Activated CD4-positive, alpha-beta T cell treated with anti-CD3 and anti-CD28 coated beads, Interleukin-2, amount 50 U/mL, for 4 hours (primary cell): ENCODE results near the gene UQCC5.

ENCODE experiments used
- DNase-seq, 2 experiments: peaks; one replicate each; pipeline ENCODE4 v3.0.0-alpha.2; 2020

UQCC5 gene

DNA sequence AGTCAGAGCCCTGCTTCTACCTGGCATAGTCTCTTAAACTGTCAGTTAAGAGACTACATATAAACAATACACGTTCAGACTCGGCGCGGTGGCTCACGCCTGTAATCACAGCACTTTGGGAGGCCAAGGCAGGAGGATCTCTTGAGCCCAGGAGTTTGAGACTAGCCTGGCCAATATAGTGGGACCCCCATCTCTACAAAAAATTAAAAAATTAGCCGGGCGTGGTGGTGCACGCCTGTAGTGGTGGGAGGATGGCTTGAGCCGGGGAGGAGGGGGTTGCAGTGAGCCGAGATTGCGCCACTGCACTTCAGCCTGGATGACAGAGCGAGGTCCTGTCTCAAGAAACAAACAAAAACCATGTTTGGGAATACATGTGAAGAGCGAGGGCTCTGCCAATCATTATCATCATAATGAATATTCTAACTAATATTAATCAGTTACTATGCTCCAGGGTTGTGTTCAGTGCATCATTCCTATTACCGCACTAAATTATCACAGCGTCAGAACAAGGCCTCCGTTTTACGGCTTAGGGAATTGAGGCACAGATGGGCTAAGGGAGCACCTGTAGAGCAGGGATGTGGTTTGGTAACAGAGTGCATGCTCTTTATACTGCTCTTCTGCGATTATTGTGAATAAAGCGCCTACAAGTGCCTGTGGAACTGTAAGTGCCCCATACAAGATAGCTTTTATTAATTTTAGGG lies 844 bp upstream of the UQCC5 start:
- DNase-seq = no peak

DNA sequence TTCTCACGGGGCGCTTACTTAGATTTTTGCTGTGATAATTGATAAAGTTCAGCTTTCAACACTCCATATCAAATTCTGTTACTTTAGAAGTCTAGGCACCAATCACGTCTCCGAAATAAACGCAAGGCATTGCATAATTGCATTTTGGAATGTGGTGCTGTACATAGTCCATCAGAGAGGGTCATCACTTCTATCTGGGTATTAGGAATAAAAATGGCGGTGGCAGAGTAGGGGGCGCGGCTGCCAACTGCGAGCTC lies 365 bp upstream of the UQCC5 start:
- DNase-seq = no peak

DNA sequence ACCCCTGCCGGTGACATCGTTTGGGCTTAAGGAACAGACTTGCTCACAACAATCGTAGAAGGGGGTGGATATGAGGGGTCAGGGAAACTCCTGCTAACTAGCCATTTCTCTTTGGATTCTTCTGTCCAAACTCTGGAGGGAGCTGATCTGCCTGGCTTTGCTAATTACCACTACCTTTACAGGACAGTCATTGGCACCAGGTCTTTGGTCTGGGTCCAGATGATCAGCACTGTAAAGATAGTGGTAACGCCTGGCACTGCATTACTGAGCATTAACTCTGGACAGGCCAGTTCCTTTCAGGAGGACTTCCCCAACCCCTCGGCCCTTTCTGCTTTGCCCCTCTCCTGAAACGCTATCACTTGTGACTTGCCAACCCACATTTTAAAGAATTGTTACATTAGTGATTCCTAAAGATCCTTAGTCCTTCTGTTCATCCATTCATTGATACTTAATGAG lies 788 bp downstream of the UQCC5 start:
- no peak for DNase-seq

DNA sequence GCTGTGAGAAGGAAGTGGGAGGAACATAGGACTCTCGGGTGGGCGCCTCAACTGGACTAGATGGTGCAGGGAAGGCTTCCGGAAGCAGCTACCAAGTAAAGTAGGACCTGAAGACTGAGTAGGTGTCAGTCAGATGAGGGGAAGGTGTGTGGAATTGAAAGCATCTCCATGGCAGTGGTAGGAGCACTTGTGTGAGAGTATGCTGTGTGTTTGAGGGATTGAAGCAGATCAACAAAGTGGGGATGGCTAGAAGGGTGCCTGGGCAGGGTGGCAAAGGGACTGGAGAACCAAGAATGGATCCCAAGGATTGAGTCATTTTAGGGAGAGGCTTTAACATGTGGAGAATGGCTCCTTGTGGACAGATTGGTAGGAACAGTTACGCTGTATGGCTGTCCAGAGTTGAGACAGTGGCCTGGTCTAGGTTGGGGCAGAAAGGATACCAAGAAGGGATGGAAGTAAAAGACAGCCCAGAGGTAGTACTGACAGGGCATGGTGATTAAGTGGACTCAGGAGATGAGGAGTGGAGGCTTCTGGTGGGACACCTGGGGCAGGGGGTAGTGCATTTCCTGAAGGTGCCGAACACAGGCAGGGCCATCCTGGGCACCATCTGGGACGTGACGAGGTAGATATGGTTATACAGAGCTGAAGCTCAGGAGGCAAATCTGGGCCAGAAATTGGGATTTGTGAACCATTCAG lies 1.5 kb downstream of the UQCC5 start:
- no peak for DNase-seq

DNA sequence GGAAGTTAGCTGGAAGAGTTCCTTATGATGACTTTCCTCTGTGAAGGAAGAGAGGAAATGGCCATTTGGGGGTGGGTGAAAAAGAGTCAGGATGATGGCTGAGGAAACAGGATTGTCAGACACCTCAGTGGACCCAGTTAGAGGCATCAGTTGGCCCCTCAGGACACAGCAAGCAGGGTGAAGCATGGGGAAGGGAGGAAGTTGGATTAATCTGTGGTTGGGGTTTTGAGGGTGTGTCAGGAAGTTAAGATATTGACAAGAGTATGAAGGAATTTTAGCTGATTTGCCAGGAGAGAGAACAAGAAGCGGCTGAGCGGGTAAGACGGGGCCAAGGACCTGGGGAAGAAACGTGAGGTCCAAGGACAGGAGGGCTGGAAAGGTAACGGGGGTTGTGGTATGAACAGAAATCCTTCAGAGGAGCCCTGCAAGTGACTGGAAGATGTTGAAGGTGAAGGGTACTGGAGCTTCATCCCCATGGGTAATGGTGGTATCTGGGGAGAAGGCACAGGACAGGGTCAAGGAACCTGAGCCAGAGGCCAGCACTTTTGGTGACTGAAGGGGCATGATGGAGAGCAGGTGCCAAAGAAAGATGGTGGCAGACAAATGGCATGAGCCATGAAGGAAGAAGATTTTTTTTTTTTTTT lies 2.7 kb downstream of the UQCC5 start:
- DNase-seq = no peak

DNA sequence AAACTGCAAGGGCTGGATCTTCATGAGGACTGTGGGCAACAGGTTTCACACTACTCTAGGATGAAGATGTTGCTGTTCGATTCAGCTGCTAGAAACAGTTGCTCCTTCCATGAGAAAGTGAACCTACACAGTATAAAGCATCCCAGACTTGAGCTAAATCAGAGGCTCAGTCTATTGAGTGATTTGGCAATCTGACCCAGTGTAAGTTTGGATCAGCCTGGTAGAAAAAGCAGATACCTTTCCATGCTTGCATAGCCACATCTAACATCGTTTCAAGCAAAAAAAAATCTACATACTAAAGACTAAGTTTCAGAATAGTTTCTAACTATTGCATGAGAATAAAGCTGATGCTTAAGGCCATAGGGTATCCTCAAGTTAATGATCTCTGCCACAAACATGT lies 4.6 kb downstream of the UQCC5 start:
- DNase-seq = no peak

DNA sequence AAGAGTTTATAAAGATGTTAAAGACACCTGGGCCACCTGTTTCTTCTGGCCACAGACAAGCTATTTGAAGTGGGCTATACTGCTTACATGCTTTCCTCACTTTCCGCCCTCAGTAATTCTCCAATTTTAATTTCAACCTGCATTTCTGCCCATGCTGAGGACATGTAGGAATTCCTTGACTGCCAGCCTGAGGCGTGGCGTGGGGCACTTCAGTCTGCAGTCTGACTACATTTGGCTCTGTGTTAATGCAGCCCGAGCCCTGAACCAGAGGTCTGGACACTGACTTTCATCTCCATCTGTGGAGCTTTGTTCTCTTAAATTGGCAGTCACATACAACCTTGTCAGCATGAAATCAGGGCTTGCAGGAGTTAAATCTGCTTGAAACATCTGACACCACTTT lies 8.5 kb downstream of the UQCC5 start:
- no peak for DNase-seq

DNA sequence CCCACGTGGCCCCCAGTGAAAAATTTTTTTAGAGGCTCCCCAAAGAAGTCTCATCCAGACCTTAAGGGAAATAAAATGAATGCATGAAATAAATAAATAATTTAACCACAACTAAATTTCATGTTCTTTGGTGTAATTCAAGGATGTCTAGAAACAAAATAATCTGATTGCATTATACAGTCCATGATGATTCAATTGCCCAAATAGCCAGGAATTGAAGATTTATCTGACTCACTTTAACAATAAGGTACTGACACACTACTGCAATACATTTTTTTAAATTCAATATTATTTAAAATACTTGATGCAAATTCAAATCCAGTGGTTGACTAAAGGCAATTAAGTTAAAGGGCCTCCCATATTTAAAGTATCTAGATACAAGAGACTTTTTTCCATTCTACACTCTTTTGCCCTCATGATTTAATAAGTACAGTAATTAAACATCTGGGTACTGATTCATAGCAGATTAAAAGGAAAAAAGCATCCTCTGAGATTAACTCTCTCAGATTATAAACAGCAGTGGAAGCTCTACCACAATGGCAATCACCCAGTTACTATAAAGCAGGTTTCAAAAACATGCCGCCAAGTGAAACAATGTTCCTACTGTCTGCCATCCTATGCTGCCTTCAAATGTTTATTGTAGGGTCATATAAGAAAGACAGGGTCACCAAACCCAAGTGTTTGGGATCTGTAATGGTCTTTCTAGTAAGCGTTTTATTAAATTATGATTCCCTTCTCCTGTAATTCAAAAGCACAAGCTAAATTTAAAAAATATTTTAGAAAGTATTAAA lies 9.9 kb downstream of the UQCC5 start:
- no peak for DNase-seq

DNA sequence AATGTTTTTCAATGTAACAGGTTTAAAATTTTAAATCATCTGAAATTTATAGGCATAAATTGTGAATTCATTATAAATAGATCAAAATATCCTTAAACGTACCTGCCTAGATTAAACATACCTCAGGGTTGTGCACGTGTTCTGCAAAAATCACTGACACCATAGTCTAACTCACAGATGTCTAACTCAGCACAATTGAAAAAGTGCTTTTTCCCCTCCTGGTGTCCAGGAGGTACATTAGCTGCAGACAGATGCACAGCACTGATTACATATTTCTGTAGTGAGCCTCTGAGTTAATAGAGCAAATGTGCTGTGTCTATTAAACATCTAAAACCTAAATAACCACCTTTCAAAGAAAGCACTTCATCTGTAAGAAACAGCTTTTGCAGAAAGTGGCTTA lies 10.7 kb downstream of the UQCC5 start:
- DNase-seq = no peak

DNA sequence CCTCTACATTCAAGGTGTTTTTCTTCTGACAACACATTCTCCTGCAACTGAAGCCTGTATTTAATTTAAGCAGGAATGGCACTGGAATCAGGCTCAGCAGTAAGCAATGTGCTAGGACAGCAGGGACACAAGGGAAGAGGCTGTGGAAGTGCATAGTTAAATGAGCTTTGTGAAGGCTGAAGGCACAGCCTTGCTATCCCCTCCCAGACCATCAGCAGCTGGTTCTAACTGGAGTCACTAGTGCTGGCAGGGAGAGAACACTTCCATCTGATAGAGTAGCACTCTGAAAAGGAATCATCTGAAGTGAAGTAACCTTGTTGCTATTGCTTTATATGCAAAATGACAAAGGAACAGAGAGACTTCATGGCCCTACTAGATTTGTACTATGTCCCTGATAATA lies 14.7 kb downstream of the UQCC5 start:
- DNase-seq = no peak

DNA sequence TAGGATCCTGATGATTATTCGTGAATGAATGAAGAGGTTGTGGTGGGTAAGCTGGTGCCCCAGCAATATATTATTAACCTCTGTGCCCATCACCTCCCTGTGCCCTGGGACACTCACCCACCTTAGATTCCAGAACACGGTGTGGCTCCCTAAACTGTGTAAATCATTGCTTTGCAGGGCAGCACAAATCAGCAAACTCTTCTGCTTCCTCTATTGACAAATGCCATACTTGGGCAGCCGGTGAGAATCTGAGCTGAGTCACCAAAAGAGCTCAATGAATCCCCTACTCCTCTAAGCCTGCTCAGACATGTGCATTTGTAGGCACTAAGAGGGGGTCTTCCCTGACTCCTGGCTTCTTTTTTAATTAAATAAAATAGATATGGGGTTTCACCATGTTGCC lies 15.7 kb downstream of the UQCC5 start:
- no peak for DNase-seq

DNA sequence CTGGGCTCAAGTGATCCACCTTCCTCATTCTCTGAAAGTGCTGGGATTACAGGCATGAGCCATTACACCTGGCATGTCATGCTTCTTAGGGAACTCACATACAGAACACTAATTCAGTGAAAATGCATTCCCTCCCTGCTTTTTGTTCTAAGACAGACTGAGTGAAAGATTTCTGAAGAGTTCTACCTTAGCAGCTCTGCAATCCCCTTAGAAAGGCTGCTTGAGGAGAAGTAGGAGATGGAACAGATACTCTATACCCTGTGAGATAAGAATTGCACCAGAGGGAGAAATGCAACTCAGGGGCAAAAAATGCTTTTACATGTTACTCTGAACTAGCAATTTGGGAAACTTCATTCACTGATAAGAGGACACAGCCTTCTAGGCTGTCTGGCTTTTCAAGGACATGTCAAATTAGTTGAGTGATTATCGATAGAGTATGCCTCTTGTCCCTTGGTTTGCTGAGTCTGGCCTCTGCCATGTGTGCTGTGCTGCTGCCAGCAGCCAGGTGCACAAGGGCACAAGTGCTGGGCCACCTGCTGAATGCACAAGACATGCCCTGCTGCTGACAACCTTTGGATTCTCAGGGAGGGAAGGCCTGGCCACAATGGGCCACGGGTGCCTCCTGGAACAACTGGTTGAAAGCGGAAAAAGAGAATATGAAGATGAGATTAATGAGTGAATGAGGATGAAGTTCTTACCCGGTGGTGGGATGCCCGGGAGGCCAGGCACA lies 17.8 kb downstream of the UQCC5 start:
- no peak for DNase-seq

DNA sequence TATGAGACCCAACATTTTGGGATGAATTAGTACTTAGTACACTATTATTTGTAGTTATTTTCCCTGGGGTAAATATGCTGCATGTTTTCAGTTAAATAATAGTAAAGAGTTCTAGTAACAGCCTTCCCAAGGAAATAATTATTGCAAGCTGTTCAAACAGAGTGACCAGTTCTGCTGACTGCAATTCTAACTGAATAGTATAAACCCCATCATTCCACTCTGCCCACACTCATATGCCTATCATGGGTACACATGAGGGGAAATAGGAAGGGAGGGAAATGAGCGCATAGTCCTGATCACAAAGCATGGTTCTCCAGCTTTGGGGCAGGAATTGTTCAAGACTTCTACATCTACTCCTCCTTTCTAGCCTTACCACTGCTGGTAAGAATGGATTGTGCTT lies 18.7 kb downstream of the UQCC5 start:
- DNase-seq = no peak

DNA sequence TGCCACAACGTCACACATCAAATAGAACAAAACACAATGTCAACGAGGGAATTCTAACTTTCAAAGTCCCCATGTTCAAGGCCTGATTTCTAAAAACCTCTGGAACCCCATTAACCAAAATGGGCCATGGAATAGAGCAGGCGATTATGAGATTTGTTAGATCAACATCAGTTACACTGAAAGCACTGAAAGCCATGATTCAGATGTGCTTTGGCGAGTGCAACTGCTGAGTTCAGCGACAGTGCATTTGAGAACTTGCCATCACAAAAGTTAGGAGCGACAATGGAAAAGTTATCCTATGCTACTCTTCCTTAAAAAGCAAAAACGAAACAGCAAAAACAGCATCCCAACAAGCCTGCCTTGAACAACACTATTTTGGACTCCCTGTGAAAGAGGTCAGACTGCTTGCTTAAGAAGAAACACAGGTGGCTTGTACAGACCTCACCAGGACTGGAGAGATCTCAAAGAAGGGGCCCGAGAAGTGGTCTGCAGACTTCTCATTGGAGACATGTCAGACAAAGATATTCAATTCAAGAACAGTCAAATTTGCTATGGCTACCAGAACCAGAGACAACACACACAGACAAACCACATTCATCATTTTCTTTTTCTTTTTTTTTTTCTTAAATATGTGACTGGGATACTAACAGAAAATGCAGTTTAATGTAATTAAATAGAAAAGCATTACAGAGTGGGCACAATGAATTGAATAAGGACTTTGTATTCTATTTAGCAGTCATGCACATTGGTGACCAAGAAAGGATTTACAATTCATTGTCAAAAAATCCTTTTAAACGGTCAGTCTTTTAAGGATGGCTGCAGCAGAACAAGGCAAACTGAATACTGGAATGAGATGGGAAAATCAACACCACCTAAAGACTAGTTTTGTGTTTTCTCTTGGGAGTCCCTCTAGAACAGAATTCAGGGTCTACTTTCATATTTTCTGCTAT lies 20.9 kb downstream of the UQCC5 start:
- no peak for DNase-seq

DNA sequence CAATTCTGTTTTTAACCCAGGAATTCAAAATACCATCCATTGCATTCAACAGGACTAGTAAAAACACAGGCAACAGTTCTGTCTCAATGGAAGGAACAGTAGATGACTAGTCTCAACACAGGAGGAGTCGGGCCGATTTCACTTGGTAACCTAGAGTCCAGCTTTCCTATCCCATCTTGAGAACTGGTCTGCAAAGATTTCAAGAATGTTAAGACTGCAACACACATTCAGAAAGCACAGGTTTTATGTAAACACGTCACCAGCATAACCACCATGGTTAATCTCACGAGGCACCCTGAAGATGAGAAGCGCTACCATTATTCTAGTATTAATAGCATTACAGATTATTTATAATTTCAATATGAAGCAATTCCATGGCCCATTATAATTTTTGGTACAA lies 22.0 kb downstream of the UQCC5 start:
- no peak for DNase-seq

DNA sequence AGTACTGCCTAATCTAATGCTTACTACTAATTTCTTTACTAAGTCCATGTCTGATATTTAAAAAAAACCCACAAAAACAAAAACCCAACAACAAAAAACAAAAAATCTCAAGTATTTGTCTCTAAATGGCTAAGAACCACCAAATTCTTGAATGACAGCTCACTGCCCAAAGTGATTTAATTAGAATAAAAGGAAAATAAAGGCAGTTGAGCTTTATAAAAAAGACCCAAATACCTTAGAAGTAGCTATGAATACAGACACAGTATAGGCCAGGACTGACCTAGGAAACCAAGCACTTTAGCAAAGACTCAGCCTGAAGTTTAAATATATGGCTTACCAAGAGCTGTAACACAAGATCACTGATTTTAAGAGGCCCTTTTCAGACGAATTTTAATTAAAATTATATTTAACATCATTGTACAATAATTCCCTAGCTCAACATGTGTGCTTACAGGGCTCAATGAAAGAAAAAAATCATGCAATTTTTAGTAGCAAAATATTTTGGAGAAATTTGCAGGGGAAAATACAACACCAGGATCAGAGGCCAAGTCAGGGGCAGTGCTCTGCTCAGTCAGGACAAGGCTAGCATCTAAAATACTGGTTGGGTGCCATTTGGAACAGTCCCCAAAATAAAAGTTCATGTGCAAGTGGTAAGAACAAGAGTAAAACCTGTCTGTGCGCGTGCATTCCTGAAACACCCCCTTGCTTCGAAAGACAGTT lies 24.8 kb downstream of the UQCC5 start:
- DNase-seq = no peak

DNA sequence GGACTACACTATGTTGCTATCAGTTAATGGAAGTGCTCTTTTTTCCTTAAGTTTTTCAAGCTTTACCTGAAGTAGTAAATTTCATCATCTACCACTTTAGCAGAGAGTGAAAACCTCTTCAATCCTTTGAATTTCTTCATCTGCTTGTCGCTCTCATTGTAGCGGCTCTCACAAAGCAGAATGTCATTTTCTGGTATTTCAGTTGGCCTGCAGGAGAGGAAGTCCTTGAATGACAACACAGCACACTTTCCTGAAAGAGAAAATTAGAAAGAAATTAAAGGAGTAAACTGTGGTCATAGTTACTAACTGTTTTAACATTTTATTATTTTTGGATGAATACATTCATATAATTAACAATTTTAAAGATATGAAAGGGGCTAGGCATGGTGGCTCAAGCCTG lies 27.6 kb downstream of the UQCC5 start:
- no peak for DNase-seq

DNA sequence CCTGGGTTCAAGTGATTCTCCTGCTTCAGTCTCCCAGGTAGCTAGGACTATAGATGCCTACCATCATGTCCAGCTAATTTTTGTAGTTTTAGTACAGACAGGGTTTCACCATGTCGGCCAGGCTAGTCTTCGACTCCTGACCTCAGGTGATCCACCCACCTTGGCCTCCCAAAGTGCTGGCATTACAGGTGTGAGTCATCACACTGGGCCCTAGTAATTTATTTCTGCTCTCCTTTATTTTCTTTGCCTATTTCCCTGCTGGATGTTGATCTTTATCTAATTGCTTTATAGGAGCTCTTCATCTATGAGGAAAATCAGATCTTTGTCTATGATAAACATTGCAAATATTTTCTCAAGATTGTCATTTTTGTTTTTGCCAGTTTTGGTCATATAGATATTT lies 31.7 kb downstream of the UQCC5 start:
- DNase-seq = no peak

DNA sequence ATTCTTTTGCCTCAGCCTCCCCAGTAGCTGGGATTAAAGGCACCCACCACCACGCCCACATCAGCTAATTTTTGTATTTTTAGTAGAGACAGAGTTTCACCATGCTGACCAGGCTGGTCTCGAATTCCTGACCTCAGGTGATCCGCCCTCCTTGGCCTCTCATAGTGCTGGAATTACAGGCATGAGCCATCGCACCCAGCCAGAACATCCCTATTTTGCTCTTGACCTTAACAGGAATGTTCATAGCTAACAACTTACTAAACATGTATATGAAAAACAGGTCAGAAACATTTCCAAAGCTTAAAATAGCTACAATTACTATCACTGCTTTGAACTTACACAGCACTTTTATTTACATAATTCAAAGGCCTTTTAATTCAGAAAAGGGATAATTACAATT lies 33.7 kb downstream of the UQCC5 start:
- DNase-seq = no peak

DNA sequence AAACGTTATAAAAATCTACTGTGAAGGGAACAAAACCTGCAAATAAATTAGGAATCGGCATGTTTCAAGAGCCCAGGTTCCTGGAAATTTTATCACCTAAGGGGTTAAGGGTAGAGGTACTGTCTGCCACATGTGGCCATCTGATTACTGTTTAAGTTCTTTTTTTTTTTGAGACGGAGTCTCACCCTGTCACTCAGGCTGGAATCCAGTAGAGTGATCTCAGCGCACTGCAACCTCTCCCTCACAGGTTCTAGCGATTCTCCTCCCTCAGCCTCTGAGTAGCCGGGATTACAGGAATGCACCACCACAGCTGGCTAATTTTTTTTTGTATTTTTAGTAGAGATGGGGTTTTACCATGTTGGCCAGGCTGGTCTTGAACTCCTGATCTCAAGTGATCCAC lies 35.8 kb downstream of the UQCC5 start:
- DNase-seq = no peak
